GM21515 (cell line): ENCODE measurements around the gene KIF1B.
"Not testable (repeated sequence)": the region's sequence is repeated elsewhere in the genome, so short reads cannot be mapped to it uniquely, and the experiment has no call there.

ENCODE experiments used
- ATAC-seq: cut with Tn5 transposase; IDR thresholded peaks from one replicate; pipeline ENCODE4 v1.9.1; 2021; ENCODE audit not compliant: unreplicated experiment

Gene KIF1B

DNA sequence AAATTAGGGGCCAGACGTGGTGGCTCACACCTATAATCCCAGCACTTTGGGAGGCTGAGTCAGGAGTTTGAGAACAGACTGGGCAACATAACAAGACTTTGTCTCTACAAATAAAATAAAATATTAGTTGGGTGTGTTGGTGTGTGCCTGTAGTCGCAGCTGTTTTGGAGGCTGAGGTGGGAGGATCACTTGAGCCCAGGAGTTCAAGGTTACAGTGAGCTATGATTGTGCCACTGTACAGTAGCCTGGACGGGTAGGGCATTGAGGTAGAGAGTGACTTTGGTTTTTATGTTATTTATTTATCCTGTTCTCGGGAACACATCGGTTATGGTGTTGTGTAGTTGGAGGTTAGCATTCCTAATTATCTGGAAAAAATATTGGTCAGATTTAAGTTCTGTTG lies 19.5 kb downstream of the KIF1B start:
- ATAC-seq: no peak

DNA sequence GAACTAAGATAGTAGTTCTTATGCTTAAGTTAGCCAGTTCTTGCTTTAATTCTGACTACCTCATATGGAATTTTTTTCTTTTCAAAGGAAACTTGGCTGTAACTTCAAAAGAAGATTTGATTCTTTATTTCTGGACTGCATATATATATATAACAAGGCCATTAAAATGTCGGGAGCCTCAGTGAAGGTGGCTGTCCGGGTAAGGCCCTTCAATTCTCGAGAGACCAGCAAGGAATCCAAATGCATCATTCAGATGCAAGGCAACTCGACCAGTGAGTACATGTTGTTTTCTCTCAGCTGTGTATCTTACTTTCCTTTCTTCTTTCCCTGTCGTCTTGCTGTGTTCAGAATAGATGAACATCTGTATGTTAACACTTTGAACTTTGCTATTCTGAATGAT lies 21.8 kb downstream of the KIF1B start:
- ATAC-seq: no peak

DNA sequence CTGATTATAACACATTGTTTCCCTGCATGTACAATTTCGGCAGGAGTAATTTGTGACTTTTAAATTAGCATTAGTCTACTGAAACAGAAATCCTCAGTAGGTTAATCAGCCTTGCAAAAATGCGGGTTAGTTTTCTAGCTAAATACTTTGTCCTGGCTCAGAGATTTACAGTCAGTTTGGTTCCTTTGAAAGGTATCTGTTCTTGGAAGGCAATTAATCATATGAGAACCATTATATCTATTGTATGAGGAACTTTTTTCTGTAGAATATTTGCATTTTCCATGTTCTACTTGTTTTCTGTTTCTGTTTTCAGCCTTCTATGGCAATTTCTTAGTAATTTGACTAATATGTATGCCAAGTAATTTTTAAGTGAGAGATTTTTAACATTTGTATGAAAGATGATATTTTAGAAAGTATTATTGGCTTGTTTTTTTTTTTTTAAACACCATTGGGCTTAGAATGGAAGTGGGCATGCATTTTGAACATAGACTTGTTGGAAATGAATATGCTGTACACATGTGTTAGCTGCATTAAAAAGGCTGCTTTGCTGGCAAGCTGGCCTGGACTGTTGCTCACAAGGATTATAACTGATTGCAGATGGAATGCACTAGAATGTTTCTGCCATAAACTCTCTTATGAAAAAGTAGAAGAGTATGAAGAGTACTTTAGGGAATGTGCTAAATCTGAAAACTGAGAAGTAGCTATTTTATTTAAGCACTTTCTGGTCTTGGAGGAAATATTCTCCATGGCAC lies 26.2 kb downstream of the KIF1B start:
- no peak for ATAC-seq

DNA sequence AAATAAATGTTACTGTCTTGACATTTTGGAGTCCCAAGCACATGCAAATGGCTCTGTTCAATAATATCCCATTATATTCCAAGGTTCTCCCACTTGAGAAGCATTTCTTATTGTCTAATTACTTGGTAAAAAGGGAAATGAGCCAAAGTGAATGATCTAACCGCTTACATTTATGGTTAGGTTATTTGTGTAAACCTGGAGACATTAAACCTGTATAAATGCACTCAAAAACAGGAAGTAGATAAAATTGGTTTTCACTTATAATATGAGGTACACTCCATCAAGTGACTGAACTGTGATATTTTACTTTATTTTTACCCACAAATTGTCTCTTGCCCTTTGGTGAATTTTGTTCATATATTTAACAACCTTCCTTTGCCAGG lies 26.8 kb downstream of the KIF1B start:
- no peak for ATAC-seq

DNA sequence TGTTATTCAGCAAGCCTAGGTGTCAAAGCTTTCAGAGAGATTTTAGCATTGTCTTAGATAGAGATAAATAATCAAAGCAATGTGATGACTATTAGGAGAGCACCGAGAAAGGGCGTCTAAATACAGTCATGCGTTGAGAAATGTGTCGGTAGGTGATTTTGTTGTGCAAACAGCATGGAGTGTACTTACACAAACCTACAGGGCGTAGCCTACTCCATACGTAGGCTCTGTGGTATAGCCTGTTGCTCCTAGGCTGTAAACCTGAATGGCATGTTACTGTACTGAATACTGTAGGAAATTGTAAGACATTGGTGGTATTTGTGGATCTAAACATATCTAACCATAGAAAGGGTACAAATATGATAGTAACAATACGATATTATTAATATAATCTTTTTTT lies 31.8 kb downstream of the KIF1B start:
- no peak for ATAC-seq

DNA sequence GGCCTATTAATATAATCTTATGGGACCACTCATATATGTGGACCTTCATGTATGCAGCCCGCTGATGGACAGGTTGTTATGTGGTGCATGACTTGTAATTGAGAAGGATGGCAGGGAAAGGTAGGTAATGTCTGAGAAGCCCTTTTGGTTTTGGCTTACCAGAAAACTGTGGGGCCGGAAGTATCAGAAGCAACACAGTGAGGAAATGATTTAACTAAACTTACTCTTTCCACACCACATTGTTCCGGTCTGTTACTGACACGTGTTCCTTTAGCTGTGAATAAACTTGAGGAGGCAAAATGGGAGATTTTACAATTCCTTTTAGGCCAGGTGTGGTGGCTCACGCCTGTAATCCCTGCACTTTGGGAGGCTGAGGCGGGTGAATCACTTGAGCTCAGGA lies 32.4 kb downstream of the KIF1B start:
- ATAC-seq: no peak

DNA sequence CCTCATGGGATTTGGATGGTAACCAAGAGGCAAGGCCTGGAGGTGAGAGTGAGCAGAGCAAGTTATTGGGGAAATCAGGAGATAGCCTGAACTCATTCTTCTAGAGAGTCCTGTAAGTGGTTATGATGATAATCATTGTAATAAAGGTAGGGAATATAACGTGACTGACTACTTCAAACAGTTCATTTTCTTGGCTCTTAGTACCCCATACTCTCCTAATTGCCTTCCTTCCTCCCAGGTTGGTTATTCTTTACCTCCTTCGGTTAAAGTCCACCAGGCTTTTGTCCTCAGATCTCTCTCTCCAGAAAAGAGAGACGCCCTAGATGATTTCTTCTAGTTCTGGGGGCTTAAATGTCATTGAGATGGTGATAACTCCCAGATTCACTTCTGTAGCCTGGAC lies 35.3 kb downstream of the KIF1B start:
- ATAC-seq: no peak

DNA sequence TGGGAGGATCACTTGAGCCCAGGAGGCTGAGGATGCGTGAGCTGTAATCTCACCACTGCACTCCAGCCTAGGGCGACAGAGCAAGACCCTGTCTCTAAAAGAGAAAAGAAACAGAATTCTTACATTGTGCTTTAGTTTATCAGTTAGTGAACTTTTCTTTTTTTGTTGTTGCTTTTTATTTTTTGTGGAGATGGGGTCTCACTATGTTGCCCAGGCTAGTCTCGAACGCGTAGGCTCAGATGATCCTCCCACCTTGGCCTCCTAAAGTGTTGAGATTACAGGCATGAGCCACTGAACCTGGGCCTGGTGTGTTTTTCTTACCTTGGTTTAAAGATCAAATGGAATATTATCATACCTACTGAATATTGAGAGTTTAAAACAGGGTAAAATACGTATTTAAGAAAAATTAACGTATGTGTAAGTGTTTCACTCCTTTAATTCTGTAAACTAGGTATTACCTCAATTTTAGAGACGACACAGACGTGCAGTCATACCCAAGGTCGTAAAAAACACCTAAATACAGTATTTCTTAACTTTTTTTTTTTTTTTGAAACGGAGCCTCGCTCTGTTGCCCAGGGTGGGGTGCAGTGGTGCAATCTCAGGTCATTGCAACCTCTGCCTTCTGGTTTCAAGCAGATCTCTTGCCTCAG lies 39.6 kb downstream of the KIF1B start:
- no peak for ATAC-seq

DNA sequence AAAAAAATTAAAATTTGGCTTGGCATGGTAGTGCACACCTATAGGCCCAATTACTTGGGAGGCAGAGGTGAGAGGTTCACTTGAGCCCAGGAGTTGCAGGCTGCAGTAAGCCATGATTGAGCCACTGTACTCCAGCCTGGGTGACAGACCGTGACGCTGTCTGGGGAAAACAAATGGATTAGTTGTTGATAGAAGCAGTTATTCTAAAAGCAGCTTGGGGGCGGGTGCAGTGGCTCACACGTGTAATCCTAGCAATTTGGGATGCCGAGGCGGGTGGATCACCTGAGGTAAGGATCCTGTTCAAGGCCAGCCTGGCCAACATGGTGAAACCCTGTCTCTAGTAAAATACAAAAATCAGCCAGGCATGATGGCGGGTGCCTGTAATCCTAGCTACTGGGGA lies 40.3 kb downstream of the KIF1B start:
- no peak for ATAC-seq

DNA sequence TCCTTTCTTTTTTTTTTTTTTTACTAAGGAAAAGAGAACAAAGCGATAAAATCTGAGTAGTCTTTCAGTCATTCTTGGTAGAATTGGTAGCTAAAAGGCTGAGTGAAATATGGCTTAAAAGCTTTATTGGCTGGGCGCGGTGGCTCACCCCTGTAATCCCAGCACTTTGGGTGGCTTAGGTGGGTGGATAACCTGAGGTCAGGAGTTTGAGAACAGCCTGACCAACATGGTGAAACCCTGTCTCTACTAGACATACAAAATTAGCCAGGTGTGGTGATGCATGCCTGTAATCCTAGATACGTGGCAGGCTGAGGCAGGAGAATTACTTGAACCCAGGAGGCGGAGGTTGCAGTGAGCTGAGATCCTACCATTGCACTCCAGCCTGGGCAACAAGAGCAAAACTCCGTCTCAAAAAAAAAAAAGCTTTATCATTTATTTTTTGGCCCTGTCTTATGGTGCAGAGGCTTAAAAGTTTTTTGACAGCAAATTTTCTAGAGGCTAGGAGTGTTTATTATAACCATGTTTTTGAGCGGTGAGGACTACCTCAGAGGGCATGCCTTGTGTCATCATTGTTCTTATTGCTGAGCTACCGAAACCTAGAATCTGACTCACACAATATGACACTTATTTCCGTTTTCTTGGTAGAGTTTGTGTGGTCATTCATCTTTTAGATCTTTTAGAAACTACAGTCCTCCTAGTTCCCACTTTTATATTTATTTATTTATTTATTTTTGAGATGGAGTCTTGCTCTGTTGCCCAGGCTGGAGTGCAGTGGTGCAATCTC lies 41.1 kb downstream of the KIF1B start:
- not testable (repeated sequence) for ATAC-seq

DNA sequence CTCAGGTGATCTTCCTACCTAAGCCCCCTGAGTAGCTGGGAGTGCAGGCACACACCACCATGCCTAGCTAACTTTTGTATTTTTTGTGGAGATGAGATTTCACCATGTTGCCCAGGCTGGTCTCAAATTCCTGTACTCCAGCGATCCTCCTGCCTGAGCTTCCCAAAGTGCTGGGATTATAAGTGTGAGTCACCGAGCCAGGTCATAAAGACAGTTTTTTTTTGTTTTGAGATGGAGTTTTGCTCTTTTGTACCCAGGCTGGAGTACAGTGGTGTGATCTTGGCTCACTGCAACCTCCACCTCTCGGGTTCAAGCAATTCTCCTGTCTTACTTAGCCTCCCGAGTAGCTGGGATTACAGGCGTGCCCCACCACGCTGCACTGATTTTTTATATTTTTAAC lies 42.1 kb downstream of the KIF1B start:
- ATAC-seq: no peak

DNA sequence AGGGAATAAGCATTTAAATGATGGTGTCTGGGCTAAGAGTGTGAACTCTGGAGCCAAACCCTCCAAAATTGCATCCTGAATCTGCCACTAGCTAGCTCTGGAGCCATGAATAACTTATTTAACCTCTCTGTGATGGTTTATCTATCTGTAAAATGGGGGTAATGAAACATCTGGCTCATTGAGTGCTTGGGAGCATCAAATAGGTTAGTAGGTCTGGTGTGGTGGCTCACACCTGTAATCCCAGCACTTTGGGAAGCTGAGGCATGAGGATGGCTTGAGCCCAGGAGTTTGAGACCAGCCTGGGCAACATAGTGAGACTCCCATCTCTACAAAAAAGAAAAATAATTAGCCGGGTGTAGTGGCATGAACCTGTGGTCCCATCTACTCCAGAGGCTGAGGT lies 42.8 kb downstream of the KIF1B start:
- ATAC-seq: no peak

DNA sequence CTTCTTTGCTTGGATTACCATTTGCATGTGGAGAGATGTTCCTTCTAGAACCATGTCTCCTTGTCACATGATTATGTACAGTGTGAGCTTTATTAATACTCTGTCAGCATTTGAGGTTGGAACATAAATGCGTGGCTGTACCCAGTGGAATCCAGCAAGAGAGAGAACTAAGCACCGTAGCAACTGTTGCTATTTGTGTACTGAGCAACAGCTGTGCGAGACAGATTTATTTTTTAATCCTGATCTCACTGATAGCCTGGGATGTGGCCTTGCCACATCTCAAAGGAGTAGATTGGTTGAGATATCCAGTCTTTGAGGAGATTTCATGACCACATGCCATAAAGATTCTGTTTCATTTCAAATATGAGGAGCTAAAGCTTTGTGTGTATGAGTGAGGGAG lies 43.4 kb downstream of the KIF1B start:
- no peak for ATAC-seq

DNA sequence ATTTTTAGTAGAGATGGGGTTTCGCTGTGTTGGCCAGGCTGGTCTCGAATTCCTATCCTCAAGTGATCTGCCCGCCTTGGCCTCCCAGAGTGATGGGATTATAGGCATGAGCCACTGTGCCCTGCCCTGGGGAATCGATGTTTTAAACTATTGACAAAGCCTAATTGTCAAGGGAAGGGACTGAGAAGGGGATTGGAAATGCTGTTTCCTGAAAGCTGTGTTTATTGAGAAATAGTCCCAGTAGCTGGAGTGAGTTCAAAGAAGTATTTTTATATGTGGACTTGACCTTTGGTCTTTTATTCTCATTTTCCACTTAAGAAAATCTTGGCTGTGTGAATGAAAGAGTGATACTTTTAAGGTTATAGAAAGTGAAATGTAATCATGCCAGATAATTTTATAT lies 47.5 kb downstream of the KIF1B start:
- no peak for ATAC-seq

DNA sequence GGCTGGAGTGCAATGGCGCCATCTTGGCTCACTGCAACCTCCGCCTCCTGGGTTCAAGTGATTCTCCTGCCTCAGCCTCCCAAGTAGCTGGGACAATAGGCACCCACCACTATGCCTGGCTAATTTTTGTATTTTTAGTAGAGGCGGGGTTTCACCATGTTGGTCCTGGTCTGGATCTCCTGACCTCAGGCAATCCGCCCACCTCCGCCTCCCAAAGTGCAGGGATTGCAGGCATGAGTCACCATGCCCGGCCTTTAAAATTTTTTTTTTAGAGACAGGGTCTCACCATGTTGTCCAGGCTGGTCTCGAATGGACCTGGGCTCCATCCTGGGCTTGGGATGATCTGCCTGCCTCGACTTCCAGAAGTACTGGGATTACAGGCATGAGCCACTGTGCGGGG lies 49.2 kb downstream of the KIF1B start:
- ATAC-seq: not testable (repeated sequence)

DNA sequence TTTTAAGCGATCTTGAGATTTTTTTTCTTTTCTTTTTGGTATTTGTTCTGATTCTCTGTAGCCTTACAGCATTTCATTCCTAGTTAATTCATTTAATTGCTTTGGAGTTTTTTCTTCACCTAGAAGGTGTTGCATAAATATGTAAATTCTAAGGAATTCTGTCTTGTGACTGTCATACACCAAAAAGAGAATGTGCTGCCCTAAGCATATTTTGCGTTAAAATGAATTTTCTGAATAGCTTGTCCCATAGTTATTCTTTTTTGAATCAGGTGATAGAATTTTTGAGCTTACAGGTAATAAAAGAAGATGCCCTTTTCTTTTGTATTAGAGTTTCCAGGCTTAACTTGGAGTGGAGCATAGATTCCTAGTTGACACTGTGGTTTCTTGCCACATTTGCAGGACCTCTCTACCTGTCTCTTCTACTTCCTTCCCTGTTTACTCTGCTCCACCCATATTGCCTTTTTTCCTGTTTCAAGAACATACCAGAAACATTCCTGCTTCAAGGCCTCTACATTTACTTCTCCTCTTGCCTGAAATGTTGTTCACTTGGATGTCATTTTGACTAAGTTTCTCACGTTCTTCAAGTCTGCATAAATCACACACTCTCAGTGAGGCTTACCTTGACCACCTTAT lies 53.2 kb downstream of the KIF1B start:
- ATAC-seq: no peak

DNA sequence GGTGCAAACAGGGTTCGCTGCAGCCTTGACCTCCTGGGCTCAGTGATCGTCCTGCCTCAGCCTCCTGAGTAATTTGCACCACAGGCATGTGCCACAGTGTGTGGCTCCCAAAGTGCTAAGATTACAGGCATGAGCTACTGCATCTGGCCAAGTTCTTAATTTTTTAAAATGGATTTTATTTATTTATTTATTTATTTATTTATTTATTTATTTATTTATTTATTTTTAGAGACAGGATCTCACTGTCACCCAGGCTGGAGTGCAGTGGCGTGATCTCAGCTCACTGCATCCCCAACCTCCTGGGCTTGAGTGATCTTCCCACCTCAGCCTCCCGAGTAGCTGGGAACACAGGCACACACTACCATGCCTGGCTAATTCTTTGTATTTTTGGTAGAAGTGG lies 54.7 kb downstream of the KIF1B start:
- no peak for ATAC-seq

DNA sequence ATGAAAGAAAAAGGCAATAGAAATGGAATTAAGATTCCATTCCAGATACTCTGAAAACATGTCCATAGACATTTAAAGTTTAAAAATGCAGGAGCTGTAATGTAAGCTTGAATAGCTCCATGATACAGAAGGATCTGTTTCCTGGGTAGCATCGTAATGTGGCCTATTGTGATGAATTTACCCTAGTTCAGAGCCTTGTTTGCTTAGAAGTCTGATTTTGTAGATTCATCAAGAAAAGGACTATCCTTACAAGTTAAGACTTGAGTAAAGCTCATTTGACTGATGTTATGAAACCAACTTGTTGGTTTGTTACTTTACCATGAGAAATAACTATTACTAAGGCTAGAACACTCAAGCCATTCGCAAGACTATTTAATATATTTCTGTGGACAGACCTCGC lies 55.5 kb downstream of the KIF1B start:
- no peak for ATAC-seq

DNA sequence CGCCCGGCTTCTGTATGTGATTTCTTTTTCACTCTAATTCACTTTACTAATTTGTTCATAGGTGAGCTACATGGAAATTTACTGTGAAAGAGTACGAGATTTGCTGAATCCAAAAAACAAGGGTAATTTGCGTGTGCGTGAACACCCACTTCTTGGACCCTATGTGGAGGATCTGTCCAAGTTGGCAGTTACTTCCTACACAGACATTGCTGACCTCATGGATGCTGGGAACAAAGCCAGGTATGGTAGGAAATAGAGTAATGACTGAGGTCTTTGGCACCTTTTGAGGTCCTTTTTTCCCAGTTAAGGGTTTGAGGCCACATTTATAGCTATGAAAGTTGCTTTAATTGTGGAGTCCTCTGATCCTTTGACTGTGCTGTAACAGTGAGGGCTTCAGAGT lies 56.9 kb downstream of the KIF1B start:
- ATAC-seq: no peak

DNA sequence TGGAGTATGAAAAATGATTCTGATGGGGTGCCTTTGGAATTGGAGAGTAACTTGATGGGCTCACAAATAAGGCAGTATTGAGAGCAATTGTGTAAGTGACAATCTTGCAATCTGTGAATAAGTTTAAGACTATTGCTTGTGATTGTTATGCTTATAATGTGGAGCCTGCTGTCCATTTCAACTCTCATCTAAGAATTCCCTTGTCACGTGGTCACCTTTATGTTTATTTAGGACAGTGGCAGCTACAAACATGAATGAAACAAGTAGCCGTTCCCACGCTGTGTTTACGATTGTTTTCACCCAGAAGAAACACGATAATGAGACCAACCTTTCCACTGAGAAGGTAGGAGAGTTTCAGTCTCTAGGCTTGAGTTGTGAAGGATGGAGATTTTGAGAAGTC lies 57.6 kb downstream of the KIF1B start:
- ATAC-seq: no peak

DNA sequence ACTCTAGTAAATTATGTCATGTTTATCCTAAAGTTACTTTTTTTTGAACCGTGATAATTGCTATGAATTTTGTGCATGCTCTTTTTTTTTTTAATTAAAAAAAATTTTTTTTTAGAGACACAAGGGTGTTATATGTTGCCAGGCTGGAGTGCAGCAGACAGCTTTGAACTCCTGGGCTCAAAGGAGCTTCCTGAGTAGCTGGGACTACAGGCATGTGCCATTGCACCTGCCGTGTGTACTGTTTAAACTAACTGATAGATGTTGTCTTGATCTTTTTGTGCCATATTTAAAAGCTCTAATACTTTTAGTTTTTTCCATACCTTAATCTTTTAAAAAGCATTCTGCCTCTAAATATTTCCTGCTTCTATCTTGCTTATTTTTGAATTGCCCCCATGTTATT lies 60.7 kb downstream of the KIF1B start:
- ATAC-seq: no peak

DNA sequence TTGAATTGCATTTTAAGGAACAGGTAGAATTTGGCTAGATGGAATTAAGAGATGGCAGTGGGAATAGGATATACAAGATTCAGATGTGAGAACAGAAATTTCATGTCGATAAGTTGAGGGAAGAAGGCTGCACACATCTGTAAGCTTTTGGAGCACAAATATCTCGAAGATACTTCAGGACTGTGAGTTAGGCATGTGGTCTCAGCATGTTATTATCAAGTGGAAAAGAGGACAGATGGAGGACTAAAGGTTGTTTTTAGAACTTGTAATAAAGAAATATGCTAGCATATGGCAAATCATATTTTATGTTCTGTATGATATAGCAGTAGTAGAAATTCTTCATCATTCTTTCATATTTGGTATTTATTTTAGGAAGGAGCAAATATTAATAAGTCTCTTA lies 61.5 kb downstream of the KIF1B start:
- ATAC-seq: no peak
